ENCODE data around the gene CALM1.

The CALM1 gene

DNA sequence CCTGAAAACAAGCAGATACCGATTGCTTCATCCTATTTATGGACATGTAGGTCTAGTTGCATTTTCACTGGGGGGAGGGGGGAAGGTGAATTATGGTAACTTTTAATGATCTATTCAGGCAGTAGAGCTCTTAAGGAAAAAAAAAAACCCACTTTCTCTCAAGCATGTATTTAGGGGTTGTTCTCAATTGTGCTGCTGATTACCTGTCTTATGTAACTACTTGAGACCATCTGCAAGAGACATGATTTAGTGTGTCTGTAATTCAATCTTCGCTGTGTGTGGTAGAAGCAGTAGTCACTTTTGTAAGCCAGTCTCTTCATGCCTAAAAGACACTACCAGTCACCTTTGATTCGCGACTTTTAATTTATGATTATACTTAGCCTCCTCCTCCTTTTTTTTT, 8.9 kb downstream of the CALM1 start (continued):
- no peak for TF ChIP-seq ZFP37 (tag by site-specific recombination; IDR thresholded peaks at IDR 0.05)
- no peak for TF ChIP-seq EGR2 (tag by site-specific recombination; IDR thresholded peaks at IDR 0.05; ENCODE audit: low read depth)
- TF ChIP-seq, protein P1, sequence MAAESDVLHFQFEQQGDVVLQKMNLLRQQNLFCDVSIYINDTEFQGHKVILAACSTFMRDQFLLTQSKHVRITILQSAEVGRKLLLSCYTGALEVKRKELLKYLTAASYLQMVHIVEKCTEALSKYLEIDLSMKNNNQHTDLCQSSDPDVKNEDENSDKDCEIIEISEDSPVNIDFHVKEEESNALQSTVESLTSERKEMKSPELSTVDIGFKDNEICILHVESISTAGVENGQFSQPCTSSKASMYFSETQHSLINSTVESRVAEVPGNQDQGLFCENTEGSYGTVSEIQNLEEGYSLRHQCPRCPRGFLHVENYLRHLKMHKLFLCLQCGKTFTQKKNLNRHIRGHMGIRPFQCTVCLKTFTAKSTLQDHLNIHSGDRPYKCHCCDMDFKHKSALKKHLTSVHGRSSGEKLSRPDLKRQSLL (tag by site-specific recombination; IDR thresholded peaks at IDR 0.05): no peak
- TF ChIP-seq ZNF785 (tag by site-specific recombination; IDR thresholded peaks at IDR 0.05): no peak
- TF ChIP-seq HOXA7 (CRISPR knock-in tag; IDR thresholded peaks at IDR 0.05; ENCODE audit: borderline replicate concordance): no peak
- no peak for TF ChIP-seq ZNF654 (tag by site-specific recombination; IDR thresholded peaks at IDR 0.05; ENCODE audit: low read depth)
- TF ChIP-seq, protein P2, sequence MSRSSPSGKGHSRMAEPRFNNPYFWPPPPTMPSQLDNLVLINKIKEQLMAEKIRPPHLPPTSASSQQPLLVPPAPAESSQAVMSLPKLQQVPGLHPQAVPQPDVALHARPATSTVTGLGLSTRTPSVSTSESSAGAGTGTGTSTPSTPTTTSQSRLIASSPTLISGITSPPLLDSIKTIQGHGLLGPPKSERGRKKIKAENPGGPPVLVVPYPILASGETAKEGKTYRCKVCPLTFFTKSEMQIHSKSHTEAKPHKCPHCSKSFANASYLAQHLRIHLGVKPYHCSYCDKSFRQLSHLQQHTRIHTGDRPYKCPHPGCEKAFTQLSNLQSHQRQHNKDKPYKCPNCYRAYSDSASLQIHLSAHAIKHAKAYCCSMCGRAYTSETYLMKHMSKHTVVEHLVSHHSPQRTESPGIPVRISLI (tag by site-specific recombination; IDR thresholded peaks at IDR 0.05): 0 out of 2 replicates have a peak, but pooled peaks have one; percentile 21
- no peak for TF ChIP-seq SALL2 (tag by site-specific recombination; IDR thresholded peaks at IDR 0.05; ENCODE audit: borderline replicate concordance)
- TF ChIP-seq PRDM1 (tag by site-specific recombination; IDR thresholded peaks at IDR 0.05): peak; percentile 81
- TF ChIP-seq, protein P3, sequence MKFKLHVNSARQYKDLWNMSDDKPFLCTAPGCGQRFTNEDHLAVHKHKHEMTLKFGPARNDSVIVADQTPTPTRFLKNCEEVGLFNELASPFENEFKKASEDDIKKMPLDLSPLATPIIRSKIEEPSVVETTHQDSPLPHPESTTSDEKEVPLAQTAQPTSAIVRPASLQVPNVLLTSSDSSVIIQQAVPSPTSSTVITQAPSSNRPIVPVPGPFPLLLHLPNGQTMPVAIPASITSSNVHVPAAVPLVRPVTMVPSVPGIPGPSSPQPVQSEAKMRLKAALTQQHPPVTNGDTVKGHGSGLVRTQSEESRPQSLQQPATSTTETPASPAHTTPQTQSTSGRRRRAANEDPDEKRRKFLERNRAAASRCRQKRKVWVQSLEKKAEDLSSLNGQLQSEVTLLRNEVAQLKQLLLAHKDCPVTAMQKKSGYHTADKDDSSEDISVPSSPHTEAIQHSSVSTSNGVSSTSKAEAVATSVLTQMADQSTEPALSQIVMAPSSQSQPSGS (tag by site-specific recombination; IDR thresholded peaks at IDR 0.05; ENCODE audit: low read depth): no peak
- TF ChIP-seq OVOL3 (tag by site-specific recombination; IDR thresholded peaks at IDR 0.05): no peak; the same call in 1 of the 2 replicates
- TF ChIP-seq, protein P4, sequence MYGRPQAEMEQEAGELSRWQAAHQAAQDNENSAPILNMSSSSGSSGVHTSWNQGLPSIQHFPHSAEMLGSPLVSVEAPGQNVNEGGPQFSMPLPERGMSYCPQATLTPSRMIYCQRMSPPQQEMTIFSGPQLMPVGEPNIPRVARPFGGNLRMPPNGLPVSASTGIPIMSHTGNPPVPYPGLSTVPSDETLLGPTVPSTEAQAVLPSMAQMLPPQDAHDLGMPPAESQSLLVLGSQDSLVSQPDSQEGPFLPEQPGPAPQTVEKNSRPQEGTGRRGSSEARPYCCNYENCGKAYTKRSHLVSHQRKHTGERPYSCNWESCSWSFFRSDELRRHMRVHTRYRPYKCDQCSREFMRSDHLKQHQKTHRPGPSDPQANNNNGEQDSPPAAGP (tag by site-specific recombination; IDR thresholded peaks at IDR 0.05): peak; percentile 45; the same call in 1 of the 2 replicates
- TF ChIP-seq ZEB2 (tag by site-specific recombination; IDR thresholded peaks at IDR 0.05): peak; percentile 78
- TF ChIP-seq HOXD13 (CRISPR knock-in tag; IDR thresholded peaks at IDR 0.05; ENCODE audit: borderline replicate concordance): no peak
- TF ChIP-seq, protein P5, sequence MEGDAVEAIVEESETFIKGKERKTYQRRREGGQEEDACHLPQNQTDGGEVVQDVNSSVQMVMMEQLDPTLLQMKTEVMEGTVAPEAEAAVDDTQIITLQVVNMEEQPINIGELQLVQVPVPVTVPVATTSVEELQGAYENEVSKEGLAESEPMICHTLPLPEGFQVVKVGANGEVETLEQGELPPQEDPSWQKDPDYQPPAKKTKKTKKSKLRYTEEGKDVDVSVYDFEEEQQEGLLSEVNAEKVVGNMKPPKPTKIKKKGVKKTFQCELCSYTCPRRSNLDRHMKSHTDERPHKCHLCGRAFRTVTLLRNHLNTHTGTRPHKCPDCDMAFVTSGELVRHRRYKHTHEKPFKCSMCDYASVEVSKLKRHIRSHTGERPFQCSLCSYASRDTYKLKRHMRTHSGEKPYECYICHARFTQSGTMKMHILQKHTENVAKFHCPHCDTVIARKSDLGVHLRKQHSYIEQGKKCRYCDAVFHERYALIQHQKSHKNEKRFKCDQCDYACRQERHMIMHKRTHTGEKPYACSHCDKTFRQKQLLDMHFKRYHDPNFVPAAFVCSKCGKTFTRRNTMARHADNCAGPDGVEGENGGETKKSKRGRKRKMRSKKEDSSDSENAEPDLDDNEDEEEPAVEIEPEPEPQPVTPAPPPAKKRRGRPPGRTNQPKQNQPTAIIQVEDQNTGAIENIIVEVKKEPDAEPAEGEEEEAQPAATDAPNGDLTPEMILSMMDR (tag by site-specific recombination; IDR thresholded peaks at IDR 0.05): no peak
- no peak for TF ChIP-seq ZNF112 (tag by site-specific recombination; IDR thresholded peaks at IDR 0.05)
- TF ChIP-seq SETDB1 (IDR thresholded peaks at IDR 0.05; ENCODE audit: insufficient read length, low read length): no peak
- TF ChIP-seq ZNF548 (tag by site-specific recombination; IDR thresholded peaks at IDR 0.05): no peak
- no peak for TF ChIP-seq ZNF624 (tag by site-specific recombination; IDR thresholded peaks at IDR 0.05)
- no peak for TF ChIP-seq YY2 (tag by site-specific recombination; IDR thresholded peaks at IDR 0.05)
- no peak for TF ChIP-seq ZNF175 (tag by site-specific recombination; IDR thresholded peaks at IDR 0.05)
- TF ChIP-seq, protein P6, sequence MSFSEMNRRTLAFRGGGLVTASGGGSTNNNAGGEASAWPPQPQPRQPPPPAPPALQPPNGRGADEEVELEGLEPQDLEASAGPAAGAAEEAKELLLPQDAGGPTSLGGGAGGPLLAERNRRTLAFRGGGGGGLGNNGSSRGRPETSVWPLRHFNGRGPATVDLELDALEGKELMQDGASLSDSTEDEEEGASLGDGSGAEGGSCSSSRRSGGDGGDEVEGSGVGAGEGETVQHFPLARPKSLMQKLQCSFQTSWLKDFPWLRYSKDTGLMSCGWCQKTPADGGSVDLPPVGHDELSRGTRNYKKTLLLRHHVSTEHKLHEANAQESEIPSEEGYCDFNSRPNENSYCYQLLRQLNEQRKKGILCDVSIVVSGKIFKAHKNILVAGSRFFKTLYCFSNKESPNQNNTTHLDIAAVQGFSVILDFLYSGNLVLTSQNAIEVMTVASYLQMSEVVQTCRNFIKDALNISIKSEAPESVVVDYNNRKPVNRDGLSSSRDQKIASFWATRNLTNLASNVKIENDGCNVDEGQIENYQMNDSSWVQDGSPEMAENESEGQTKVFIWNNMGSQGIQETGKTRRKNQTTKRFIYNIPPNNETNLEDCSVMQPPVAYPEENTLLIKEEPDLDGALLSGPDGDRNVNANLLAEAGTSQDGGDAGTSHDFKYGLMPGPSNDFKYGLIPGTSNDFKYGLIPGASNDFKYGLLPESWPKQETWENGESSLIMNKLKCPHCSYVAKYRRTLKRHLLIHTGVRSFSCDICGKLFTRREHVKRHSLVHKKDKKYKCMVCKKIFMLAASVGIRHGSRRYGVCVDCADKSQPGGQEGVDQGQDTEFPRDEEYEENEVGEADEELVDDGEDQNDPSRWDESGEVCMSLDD (tag by site-specific recombination; IDR thresholded peaks at IDR 0.05): no peak
- TF ChIP-seq ZFP3 (tag by site-specific recombination; IDR thresholded peaks at IDR 0.05; ENCODE audit: low read depth): no peak
- TF ChIP-seq KLF7 (tag by site-specific recombination; IDR thresholded peaks at IDR 0.05; ENCODE audit: borderline replicate concordance): no peak
- TF ChIP-seq, protein P7, sequence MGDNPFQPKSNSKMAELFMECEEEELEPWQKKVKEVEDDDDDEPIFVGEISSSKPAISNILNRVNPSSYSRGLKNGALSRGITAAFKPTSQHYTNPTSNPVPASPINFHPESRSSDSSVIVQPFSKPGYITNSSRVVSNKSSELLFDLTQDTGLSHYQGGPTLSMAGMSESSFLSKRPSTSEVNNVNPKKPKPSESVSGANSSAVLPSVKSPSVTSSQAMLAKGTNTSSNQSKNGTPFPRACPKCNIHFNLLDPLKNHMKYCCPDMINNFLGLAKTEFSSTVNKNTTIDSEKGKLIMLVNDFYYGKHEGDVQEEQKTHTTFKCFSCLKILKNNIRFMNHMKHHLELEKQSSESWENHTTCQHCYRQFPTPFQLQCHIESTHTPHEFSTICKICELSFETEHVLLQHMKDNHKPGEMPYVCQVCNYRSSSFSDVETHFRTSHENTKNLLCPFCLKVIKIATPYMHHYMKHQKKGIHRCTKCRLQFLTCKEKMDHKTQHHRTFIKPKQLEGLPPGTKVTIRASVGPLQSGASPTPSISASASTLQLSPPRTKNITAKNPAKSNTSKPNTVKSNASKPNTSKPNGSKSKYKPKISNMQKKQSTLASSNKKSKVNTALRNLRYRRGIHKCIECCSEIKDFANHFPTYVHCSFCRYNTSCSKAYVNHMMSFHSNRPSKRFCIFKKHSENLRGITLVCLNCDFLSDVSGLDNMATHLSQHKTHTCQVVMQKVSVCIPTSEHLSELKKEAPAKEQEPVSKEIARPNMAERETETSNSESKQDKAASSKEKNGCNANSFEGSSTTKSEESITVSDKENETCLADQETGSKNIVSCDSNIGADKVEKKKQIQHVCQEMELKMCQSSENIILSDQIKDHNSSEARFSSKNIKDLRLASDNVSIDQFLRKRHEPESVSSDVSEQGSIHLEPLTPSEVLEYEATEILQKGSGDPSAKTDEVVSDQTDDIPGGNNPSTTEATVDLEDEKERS (tag by site-specific recombination; IDR thresholded peaks at IDR 0.05): no peak
- no peak for TF ChIP-seq ZNF140 (tag by site-specific recombination; IDR thresholded peaks at IDR 0.05)
- TF ChIP-seq TRIM28 (IDR thresholded peaks at IDR 0.05; ENCODE audit: borderline replicate concordance, low read length): no peak

Measured in HEK293 (cell line).